ENCODE results near the gene LPAR1.

DNA sequence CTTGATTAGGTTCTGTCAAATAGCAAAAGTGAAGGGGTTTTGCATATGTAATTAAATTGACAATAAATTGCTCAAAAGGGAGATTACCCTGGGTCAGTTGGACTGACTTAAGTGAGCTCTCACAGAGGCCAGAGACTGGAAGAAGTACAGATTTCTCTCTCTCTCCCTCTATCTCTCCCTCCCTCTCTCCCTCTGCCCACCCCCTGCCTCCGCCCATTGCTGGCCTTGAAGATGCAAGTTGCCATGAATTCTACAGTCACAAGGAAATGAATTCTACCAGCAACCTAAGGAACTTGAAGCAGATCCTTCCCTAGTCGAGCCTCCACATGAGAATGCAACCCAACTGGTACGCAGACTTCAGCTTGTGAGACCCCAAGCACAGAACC, 119.2 kb downstream of the LPAR1 start:
- no peak for TF ChIP-seq JUND (IDR thresholded peaks at IDR 0.05; ENCODE audit: low read length)
- no peak for TF ChIP-seq CEBPB (IDR thresholded peaks at IDR 0.05; ENCODE audit: low read depth, low read length)
- TF ChIP-seq, protein P1, sequence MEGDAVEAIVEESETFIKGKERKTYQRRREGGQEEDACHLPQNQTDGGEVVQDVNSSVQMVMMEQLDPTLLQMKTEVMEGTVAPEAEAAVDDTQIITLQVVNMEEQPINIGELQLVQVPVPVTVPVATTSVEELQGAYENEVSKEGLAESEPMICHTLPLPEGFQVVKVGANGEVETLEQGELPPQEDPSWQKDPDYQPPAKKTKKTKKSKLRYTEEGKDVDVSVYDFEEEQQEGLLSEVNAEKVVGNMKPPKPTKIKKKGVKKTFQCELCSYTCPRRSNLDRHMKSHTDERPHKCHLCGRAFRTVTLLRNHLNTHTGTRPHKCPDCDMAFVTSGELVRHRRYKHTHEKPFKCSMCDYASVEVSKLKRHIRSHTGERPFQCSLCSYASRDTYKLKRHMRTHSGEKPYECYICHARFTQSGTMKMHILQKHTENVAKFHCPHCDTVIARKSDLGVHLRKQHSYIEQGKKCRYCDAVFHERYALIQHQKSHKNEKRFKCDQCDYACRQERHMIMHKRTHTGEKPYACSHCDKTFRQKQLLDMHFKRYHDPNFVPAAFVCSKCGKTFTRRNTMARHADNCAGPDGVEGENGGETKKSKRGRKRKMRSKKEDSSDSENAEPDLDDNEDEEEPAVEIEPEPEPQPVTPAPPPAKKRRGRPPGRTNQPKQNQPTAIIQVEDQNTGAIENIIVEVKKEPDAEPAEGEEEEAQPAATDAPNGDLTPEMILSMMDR (IDR thresholded peaks at IDR 0.05; ENCODE audit: control extremely low read depth in 1 of 3, insufficient read depth in 1 of 3, low read depth in 1 of 3, low read length in 3 of 3): no peak
- TF ChIP-seq EP300 (IDR thresholded peaks at IDR 0.05; ENCODE audit: borderline replicate concordance in 1 of 2, low read depth in 2 of 2, low read length in 2 of 2): no peak
- TF ChIP-seq MAFK (IDR thresholded peaks at IDR 0.05; ENCODE audit: low read depth, low read length): no peak
- no peak for TF ChIP-seq SUZ12 (IDR thresholded peaks at IDR 0.05; ENCODE audit: low read length)
- TF ChIP-seq, protein P2, sequence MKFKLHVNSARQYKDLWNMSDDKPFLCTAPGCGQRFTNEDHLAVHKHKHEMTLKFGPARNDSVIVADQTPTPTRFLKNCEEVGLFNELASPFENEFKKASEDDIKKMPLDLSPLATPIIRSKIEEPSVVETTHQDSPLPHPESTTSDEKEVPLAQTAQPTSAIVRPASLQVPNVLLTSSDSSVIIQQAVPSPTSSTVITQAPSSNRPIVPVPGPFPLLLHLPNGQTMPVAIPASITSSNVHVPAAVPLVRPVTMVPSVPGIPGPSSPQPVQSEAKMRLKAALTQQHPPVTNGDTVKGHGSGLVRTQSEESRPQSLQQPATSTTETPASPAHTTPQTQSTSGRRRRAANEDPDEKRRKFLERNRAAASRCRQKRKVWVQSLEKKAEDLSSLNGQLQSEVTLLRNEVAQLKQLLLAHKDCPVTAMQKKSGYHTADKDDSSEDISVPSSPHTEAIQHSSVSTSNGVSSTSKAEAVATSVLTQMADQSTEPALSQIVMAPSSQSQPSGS (IDR thresholded peaks at IDR 0.05; ENCODE audit: low read length): no peak
- TF ChIP-seq SIN3A (conservative IDR thresholded peaks at IDR 0.05 in 1 of 2, IDR thresholded peaks at IDR 0.05 in 1 of 2; ENCODE audit: low read depth in 1 of 2, low read length in 2 of 2): no peak
- TF ChIP-seq, protein P3, sequence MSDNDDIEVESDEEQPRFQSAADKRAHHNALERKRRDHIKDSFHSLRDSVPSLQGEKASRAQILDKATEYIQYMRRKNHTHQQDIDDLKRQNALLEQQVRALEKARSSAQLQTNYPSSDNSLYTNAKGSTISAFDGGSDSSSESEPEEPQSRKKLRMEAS (IDR thresholded peaks at IDR 0.05): no peak
- no peak for TF ChIP-seq EGR1 (IDR thresholded peaks at IDR 0.05; ENCODE audit: borderline replicate concordance, low read depth, low read length)
- no peak for TF ChIP-seq KDM5A (IDR thresholded peaks at IDR 0.05; ENCODE audit: low read length)
